GM12878 (cell line): ENCODE measurements around the gene KLK8. TPM values are rescaled to one million over a fixed set of nuclear protein-coding genes. Genes with fewer than 3 reads are reported as not detected.

ENCODE experiments used
- ATAC-seq: fragments of 200-7000 bp; cut with Tn5 transposase; 3 replicates; pipeline ENCODE4 v1.9.1; 2020; ENCODE audit warnings: mild to moderate bottlenecking, moderate library complexity
- BruUV-seq: library from RNA; stranded (reverse); fragments of 400-500 nt; replicated peaks from 2 replicates; lab custom pipeline; 2021; lab: Mats Ljungman, UMichigan
- CTCF ChIA-PET: fragments of 300-600 bp; sonication (Branson Sonifier 250); formaldehyde crosslinking; extraction: SDS; loops from one replicate; lab custom pipeline; 2021; ENCODE audit warnings: inconsistent platforms; lab: Yijun Ruan, JAX
- POLR2A ChIA-PET: fragments of 350-600 bp; formaldehyde crosslinking; extraction: SDS; loops from one replicate; lab custom pipeline; 2021; ENCODE audit warnings: inconsistent platforms; lab: Charles Lee
- RAD21 ChIA-PET: fragments of 300-600 bp; sonication (Branson Sonifier 250); formaldehyde crosslinking; loops from one replicate; lab custom pipeline; 2023; ENCODE audit warnings: antibody characterized with exemption; ENCODE audit not compliant: unreplicated experiment; lab: Charles Lee
- SMC1A ChIA-PET: fragments of 300-600 bp; sonication (Branson Sonifier 250); formaldehyde crosslinking; loops from one replicate; lab custom pipeline; 2023; ENCODE audit not compliant: unreplicated experiment, uncharacterized antibody; lab: Charles Lee
- DNase-seq: peaks from one replicate; pipeline ENCODE4 v3.0.0-alpha.2; 2011; ENCODE audit warnings: low read depth, low spot score
- FAIRE-seq: peaks from 3 replicates; lab custom pipeline; 2011; peaks lifted over from hg19 to GRCh38; lab: Jason Lieb, UNC
- H2AFZ ChIP-seq: 2 replicates; pipeline ENCODE4 v1.6.0; 2011; ENCODE audit warnings: low read depth, low read length, control low read depth; ENCODE audit not compliant: control insufficient read depth
- H3K27ac ChIP-seq: 2 replicates; pipeline ENCODE4 v1.5.1; 2011; ENCODE audit warnings: control low read depth; ENCODE audit not compliant: control insufficient read depth, insufficient read depth
- H3K27me3 ChIP-seq, 2 experiments: replicated peaks in 1 of 2; 2 replicates each; pipeline versions ENCODE4 v1.6.0 to v1.6.1; 2011; ENCODE audit warnings: low read length in 1 of 2; ENCODE audit not compliant: control insufficient read depth in 2 of 2, insufficient read depth in 2 of 2
- H3K36me3 ChIP-seq, 2 experiments: 2 replicates each; pipeline ENCODE4 v1.5.1; 2011; ENCODE audit warnings: low read length in 1 of 2; ENCODE audit not compliant: control insufficient read depth in 2 of 2, insufficient read depth in 2 of 2
- H3K4me1 ChIP-seq: 2 replicates; pipeline ENCODE4 v1.6.1; 2011; ENCODE audit warnings: mild to moderate bottlenecking, low read length, moderate library complexity, mixed read lengths; ENCODE audit not compliant: control insufficient read depth, insufficient read depth
- H3K4me2 ChIP-seq: 2 replicates; pipeline ENCODE4 v1.6.0; 2011; ENCODE audit warnings: control low read depth; ENCODE audit not compliant: control insufficient read depth, insufficient read depth
- H3K4me3 ChIP-seq: fragments of 200-600 bp; sonication (generic); 2 replicates; pipeline ENCODE4 v1.5.1; 2016
- H3K79me2 ChIP-seq: 2 replicates; pipeline ENCODE4 v1.6.0; 2011; ENCODE audit warnings: low read length; ENCODE audit not compliant: control insufficient read depth, insufficient read depth
- H3K9ac ChIP-seq: 2 replicates; pipeline ENCODE4 v1.8.0; 2011; ENCODE audit warnings: low read length, control low read depth, mixed read lengths; ENCODE audit not compliant: control insufficient read depth, insufficient read depth
- H3K9me3 ChIP-seq: replicated peaks from 3 replicates; pipeline ENCODE4 v1.5.1; 2011; ENCODE audit warnings: mild to moderate bottlenecking, low read length; ENCODE audit not compliant: control insufficient read depth, insufficient read depth
- H4K20me1 ChIP-seq: 2 replicates; pipeline ENCODE4 v1.6.0; 2011; ENCODE audit not compliant: control insufficient read depth, insufficient read depth
- ATF7 ChIP-seq: fragments of 450-650 bp; IDR thresholded peaks from 2 replicates; pipeline ENCODE4 v1.6.1; 2016; ENCODE audit warnings: low read depth, mild to moderate bottlenecking
- BRCA1 ChIP-seq: IDR thresholded peaks from 2 replicates; pipeline ENCODE4 v1.6.1; 2011; ENCODE audit warnings: low read depth, low read length, improper control_type of control experiment
- TCF7 ChIP-seq: IDR thresholded peaks from 2 replicates; pipeline ENCODE4 v1.6.1; 2014; ENCODE audit warnings: antibody characterized with exemption, borderline replicate concordance
- WGBS: methylation state at CpG from one replicate; pipeline ENCODE4 v1.1.6; 2016; ENCODE audit warnings: low lambda C conversion rate; ENCODE audit not compliant: insufficient replicate concordance, insufficient coverage; ENCODE audit errors: missing lambda C conversion rate; 5-methylcytosine and 5-hydroxymethylcytosine counted together
- in situ Hi-C: fragments of 300-500 bp; cut with MboI; formaldehyde crosslinking; loops from 9 replicates; pipeline ENCODE4 v1.14.3; 2018; ENCODE audit warnings: mixed read lengths
- intact Hi-C: fragments of 100-400 bp; cut with micrococcal nuclease; formaldehyde crosslinking; loops from one replicate; pipeline ENCODE4 v1.14.2; 2022; ENCODE audit not compliant: unreplicated experiment
- polyA plus RNA-seq, 11 experiments: library from polyadenylated mRNA; depleted of rRNA in 4 of 11; unstranded in 6 of 11; stranded (reverse) in 5 of 11; fragments of >200 nt; fragmentation: Nextera tagmentation in 4 of 11; fragmentation: Illumina TruSeq in 1 of 11; extraction: Ambion mirVana in 4 of 11; extraction: Trizol in 1 of 11; gene quantifications; 1 replicate in 1 of 11; 2 replicates in 10 of 11; pipeline versions ENCODE4 v1.2.1 to v1.2.3, GENCODE V29; 2011 to 2016; ENCODE audit warnings: inconsistent platforms in 2 of 11, missing spikeins in 2 of 11, low read depth in 1 of 11
- total RNA-seq, 4 experiments: library from RNA; depleted of rRNA in 3 of 4; stranded (reverse); fragments of >200 nt in 3 of 4; fragmentation: Illumina TruSeq in 1 of 4; extraction: Trizol in 1 of 4; gene quantifications; 2 replicates each; pipeline versions ENCODE4 v1.2.1 to v1.2.3, GENCODE V29; 2013 to 2021
- TF ChIP-seq, protein P1 (sequence below), 3 experiments: IDR thresholded peaks in 2 of 3; conservative IDR thresholded peaks in 1 of 3; 2 replicates each; pipeline ENCODE4 v1.5.1; 2011; ENCODE audit warnings: low read depth in 3 of 3, low read length in 3 of 3, mild to moderate bottlenecking in 3 of 3, control low read depth in 2 of 3, moderate library complexity in 2 of 3, inconsistent platforms in 1 of 3, mixed read lengths in 1 of 3; ENCODE audit not compliant: control insufficient read depth in 2 of 3, insufficient read depth in 1 of 3; ENCODE audit errors: extremely low read depth in 1 of 3

The KLK8 gene
- total and polyA plus RNA-seq, 10 of the 15 experiments (the other 5 are each of a cell fraction or from before 2014, with no cell fraction given): not detected

DNA sequence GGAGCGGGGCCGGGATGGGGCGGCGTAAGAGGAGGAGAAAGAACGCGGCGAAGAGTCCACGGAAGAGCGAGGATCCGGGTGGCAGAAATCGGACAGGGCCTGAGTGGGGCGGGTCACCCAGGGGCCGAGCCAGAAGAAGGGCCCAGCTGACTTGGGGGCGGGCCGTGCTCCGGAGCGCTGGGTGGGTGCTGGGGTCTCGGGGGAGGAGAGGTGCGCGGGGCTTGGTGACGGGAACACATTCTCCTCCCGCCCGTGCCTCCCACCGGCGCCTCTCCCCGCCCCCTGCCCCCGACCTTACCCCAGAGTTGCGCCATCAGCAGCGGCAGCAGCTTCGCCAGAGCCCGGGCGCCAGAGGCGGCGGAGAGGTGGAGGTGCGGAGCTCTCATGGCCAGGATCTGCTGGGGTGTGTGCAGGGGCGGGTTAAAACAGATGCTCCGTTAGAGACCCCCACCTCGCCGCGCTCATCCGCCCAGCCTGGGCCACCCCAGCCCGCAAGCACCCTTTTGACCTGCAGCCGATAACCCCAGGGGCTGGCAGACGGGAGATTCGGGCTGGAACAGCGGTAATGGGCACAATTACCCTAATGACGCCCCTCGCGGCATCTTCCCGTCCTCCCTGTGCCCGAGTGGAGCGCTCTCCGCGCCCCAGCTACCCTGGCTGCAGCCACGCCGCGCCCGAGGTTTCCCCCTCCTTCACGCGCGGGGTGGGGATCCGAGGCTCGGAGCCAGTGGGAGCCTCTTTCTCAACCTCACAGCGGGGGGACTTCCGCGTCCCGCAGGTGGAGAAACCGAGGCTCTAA is 17.5 kb upstream of the KLK8 start:
- H3K36me3 ChIP-seq: no peaks in the 10 kb centered on the region
- H3K27ac ChIP-seq: no peak overlapping the region
- no peaks in the 10 kb centered on the region; the same call in 2 of the 3 replicates for H3K9me3 ChIP-seq
- POLR2A ChIA-PET: no interaction called here
- CTCF ChIA-PET: no interaction called here
- no TSS peak for BruUV-seq
- ATAC-seq (no peak), FAIRE-seq (no peak), DNase-seq (no peak)
- H3K4me2 ChIP-seq: no peak overlapping the region
- no peak overlapping the region for H3K4me3 ChIP-seq
- H3K4me1 ChIP-seq: no peaks in the 10 kb centered on the region
- RAD21 ChIA-PET: no interaction called here
- no peaks in the 10 kb centered on the region for H4K20me1 ChIP-seq
- SMC1A ChIA-PET: no interaction called here
- in situ Hi-C loops (no loop called here), intact Hi-C loops (no loop called here)
- no peak overlapping the region for H2AFZ ChIP-seq
- WGBS: 26% methylated on average over 40 of the region's 68 CpGs
- TF ChIP-seq BRCA1: no peak
- no peak for TF ChIP-seq TCF7
- no peaks in the 10 kb centered on the region; a peak in 3 of 4 replicates for H3K27me3 ChIP-seq
- H3K79me2 ChIP-seq: no peaks in the 10 kb centered on the region
- H3K9ac ChIP-seq: no peak overlapping the region

GRCh38 chr19:51016798-51017683 is 15.6 kb upstream of the KLK8 start:
- Histone ChIP-seq H3K4me1 (no peaks in the 10 kb centered on the region), H3K27ac (no peak overlapping the region), H3K79me2 (no peaks in the 10 kb centered on the region), H3K9me3 (no peaks in the 10 kb centered on the region; the same call in 2 of the 3 replicates), H3K4me2 (no peak overlapping the region), H3K9ac (no peak overlapping the region), H2AFZ (no peak overlapping the region), H3K27me3 (no peaks in the 10 kb centered on the region; a peak in 3 of 4 replicates), H3K4me3 (no peak overlapping the region), H3K36me3 (no peaks in the 10 kb centered on the region), H4K20me1 (no peaks in the 10 kb centered on the region)
- ATAC-seq: no peak
- intact Hi-C loops (no loop called here), in situ Hi-C loops (no loop called here)
- POLR2A ChIA-PET: no interaction called here
- SMC1A ChIA-PET: no interaction called here
- DNase-seq: no peak
- no TSS peak for BruUV-seq
- RAD21 ChIA-PET: no interaction called here
- 37% methylated on average over 53 of the region's 68 CpGs for WGBS
- TF ChIP-seq, protein P1, sequence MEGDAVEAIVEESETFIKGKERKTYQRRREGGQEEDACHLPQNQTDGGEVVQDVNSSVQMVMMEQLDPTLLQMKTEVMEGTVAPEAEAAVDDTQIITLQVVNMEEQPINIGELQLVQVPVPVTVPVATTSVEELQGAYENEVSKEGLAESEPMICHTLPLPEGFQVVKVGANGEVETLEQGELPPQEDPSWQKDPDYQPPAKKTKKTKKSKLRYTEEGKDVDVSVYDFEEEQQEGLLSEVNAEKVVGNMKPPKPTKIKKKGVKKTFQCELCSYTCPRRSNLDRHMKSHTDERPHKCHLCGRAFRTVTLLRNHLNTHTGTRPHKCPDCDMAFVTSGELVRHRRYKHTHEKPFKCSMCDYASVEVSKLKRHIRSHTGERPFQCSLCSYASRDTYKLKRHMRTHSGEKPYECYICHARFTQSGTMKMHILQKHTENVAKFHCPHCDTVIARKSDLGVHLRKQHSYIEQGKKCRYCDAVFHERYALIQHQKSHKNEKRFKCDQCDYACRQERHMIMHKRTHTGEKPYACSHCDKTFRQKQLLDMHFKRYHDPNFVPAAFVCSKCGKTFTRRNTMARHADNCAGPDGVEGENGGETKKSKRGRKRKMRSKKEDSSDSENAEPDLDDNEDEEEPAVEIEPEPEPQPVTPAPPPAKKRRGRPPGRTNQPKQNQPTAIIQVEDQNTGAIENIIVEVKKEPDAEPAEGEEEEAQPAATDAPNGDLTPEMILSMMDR (IDR thresholded peaks at IDR 0.05 in 2 of 3, conservative IDR thresholded peaks at IDR 0.05 in 1 of 3; ENCODE audit: control insufficient read depth in 2 of 3, extremely low read depth in 1 of 3, insufficient read depth in 1 of 3, low read depth in 3 of 3, low read length in 3 of 3): peak; percentile 3 to 14 (median 11); a peak in 1 of 6 replicates
- TF ChIP-seq ATF7: no peak
- TF ChIP-seq, all 136 proteins: peak for 1
- FAIRE-seq: no peak
- CTCF ChIA-PET: no interaction called here
